Epithelial cell of alveolus of lung (primary cell): ENCODE measurements around the gene WASL. TPM values are rescaled to one million over a fixed set of nuclear protein-coding genes. Genes with fewer than 3 reads are reported as not detected.

Source experiments
- total RNA-seq: library from RNA; depleted of rRNA; stranded (reverse); fragments of >200 nt; gene quantifications from 2 replicates; pipeline ENCODE4 v1.2.1, GENCODE V29; 2015

The WASL gene
- 16.8 and 31.1 TPM in 2 replicates for total RNA-seq

GRCh38 chr7:123748734-123749536, at the start of gene WASL:
Gene WASL, minus strand, starts transcription at chr7:123749003. Its CDS starts 269 bp downstream, at chr7:123748734.

GRCh38 chr7:123655614-123656013, 93.2 kb downstream of the WASL start, which contains the start of gene LMOD2:
Gene LMOD2, plus strand, starts transcription at chr7:123655866. Its CDS starts 98 bp downstream, at chr7:123655964.

Other genes starting within 250 kb of the WASL start
- 0.13 and 0.24 TPM in 2 replicates for gene IQUB, start 214.4 kb downstream of the WASL start, total RNA-seq
- 29.1 and 50.0 TPM in 2 replicates for gene NDUFA5, start 191.2 kb downstream of the WASL start, total RNA-seq
- gene ASB15, start 147.2 kb downstream of the WASL start, total RNA-seq = not detected in 2 replicates
- gene LMOD2, start 93.1 kb downstream of the WASL start, total RNA-seq = not detected in 2 replicates
- gene HYAL4, start 96.2 kb upstream of the WASL start, total RNA-seq = not detected in 2 replicates
- gene SPAM1, start 176.2 kb upstream of the WASL start, total RNA-seq = not detected in 2 replicates